PC-9 (cell line): ENCODE results near the gene HMX1.

ENCODE experiments used
- CTCF ChIP-seq: fragments of 200-600 bp; sonication (generic); conservative IDR thresholded peaks from 2 replicates; pipeline ENCODE4 v1.6.1; 2017; ENCODE audit warnings: mixed run types, antibody characterized with exemption, mild to moderate bottlenecking, moderate library complexity
- EZH2 ChIP-seq: fragments of 200-600 bp; sonication (generic); IDR thresholded peaks from 2 replicates; pipeline ENCODE4 v1.8.0; 2017; ENCODE audit warnings: antibody characterized with exemption, low read depth

- TF ChIP-seq EZH2 (no peak), CTCF (no peak)
Measured at GRCh38 chr4:8828869-8829268, 42.8 kb downstream of the HMX1 start.
